Choroid plexus epithelial cell (primary cell): ENCODE data around the gene CXCL9.

ENCODE experiments used
- DNase-seq: peaks from one replicate; pipeline ENCODE4 v3.0.0-alpha.2; 2010; ENCODE audit warnings: low read depth
- H3K4me3 ChIP-seq: 2 replicates; pipeline ENCODE4 v1.5.1; 2011; ENCODE audit warnings: low read depth, mild to moderate bottlenecking, control low read depth, low read length, moderate library complexity
- TF ChIP-seq, protein P1 (sequence below): conservative IDR thresholded peaks from 2 replicates; pipeline ENCODE4 v1.5.1; 2011; ENCODE audit warnings: low read depth, mild to moderate bottlenecking, control low read depth, inconsistent platforms, low read length, moderate library complexity

The CXCL9 gene

DNA sequence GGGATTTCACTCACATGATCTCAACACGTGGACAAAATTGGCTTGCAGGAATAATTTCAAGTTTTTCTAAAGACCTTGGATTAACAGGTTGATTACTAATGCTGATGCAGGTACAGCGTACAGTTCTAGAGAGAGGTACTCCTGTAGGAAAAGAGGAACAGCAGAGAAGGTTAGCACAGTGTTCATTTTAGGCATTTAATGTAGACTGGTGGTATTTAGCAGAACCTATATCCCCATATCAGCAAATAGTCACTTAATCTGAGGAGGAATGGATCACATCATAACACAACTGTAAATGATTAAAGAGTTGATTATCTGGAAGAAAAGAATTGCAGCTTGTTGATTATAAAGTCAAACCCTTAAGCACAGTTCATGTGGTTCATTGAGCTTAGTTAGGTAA lies 15.4 kb upstream of the CXCL9 start:
- DNase-seq: no peak
- TF ChIP-seq, protein P1, sequence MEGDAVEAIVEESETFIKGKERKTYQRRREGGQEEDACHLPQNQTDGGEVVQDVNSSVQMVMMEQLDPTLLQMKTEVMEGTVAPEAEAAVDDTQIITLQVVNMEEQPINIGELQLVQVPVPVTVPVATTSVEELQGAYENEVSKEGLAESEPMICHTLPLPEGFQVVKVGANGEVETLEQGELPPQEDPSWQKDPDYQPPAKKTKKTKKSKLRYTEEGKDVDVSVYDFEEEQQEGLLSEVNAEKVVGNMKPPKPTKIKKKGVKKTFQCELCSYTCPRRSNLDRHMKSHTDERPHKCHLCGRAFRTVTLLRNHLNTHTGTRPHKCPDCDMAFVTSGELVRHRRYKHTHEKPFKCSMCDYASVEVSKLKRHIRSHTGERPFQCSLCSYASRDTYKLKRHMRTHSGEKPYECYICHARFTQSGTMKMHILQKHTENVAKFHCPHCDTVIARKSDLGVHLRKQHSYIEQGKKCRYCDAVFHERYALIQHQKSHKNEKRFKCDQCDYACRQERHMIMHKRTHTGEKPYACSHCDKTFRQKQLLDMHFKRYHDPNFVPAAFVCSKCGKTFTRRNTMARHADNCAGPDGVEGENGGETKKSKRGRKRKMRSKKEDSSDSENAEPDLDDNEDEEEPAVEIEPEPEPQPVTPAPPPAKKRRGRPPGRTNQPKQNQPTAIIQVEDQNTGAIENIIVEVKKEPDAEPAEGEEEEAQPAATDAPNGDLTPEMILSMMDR: no peak
- H3K4me3 ChIP-seq: no peak overlapping the region

- DNase-seq: no peak
- TF ChIP-seq, protein P1: no peak
- no peak overlapping the region for H3K4me3 ChIP-seq
Measured at GRCh38 chr4:76022031-76022430, 14.7 kb upstream of the CXCL9 start.

- DNase-seq: no peak
- TF ChIP-seq, protein P1: no peak
- H3K4me3 ChIP-seq: no peak overlapping the region
Measured at GRCh38 chr4:76017056-76017686, 9.9 kb upstream of the CXCL9 start.

GRCh38 chr4:76016393-76016792 lies 9.1 kb upstream of the CXCL9 start:
- H3K4me3 ChIP-seq: no peak overlapping the region
- no peak for DNase-seq
- TF ChIP-seq, protein P1: no peak

- no peak for DNase-seq
- TF ChIP-seq, protein P1: no peak
- no peak overlapping the region for H3K4me3 ChIP-seq
Measured at GRCh38 chr4:76013540-76013939, 6.2 kb upstream of the CXCL9 start.

DNA sequence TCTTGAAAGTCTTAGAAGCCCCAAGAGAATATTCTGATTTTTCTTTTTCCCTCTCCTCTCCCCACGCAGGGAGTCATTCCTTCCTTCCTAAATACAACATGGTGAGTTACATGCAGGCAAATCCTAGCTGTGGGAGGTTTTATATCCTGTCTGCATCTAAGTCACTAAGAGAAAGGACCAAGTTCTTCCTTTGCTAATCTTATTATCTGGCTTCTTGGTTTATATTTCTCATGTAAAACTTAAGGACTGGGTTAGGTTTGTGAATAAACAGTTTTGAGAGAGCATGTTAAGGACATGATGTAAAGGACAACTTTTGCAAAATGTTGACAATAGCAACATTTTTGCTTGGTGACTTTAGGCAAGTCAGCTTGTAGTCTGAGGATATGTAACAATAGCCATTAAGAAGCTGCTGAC lies 5.1 kb upstream of the CXCL9 start:
- DNase-seq: no peak
- TF ChIP-seq, protein P1: no peak
- no peak overlapping the region for H3K4me3 ChIP-seq

DNA sequence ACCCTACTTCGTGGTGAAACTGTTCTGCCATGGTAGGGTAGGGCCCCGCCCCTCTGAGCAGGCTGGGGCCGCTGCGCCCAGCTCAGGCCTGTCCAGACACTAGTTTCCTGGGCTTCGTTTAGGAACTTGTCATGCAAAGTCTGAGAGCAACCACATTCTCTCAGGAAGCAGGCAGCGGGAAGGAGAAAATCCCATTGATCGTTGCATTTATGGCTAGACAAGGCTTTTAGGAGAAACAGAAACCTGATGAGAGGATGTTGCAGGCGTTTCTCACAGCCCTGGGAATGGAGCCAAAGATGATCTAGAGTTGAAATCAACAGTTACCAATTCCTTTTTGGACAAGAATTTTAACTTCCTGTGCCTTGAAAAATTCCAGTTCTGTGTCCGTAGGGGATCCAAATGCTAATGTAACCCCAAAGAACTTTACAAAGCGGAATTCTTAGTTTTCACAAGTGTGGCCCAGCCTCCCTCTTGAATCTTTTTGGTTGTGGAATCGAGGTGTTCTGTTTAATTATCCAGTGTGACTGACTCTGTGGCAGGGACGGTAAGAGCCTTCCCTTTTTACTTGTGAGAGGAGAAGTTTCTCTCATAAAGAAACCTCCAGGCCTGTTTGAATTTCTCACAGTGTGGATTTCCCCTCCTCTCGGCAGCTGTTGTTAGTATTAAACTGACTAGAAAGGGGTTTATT lies 4.5 kb upstream of the CXCL9 start:
- DNase-seq: peak; percentile 83
- TF ChIP-seq, protein P1: no peak

More for the DNA sequence above, 4.5 kb upstream of the CXCL9 start:
- peak overlapping the region; percentile 27 for H3K4me3 ChIP-seq
